ENCODE measurements around the gene C2orf69. TPM values are rescaled to one million over a fixed set of nuclear protein-coding genes. Genes with fewer than 3 reads are reported as not detected.

C2orf69 gene
- total and polyA plus RNA-seq, 2 of the 13 experiments (the other 11 are each of a cell fraction or from before 2014, with no cell fraction given): 4.8 to 19.3 TPM

GRCh38 chr2:199896617-199897016 is 14.5 kb upstream of the C2orf69 start (continued):
- no peak for TF ChIP-seq WIZ (CRISPR knock-in tag; IDR thresholded peaks at IDR 0.05)
- no peak for TF ChIP-seq FOXA1 (IDR thresholded peaks at IDR 0.05)
- no peak for TF ChIP-seq FOXA1 (CRISPR knock-in tag; IDR thresholded peaks at IDR 0.05)
- no peak for TF ChIP-seq HNRNPUL1 (IDR thresholded peaks at IDR 0.05; ENCODE audit: low read depth, low read length)
- no peak for TF ChIP-seq EED (CRISPR knock-in tag; IDR thresholded peaks at IDR 0.05)
- no peak for TF ChIP-seq ISX (CRISPR knock-in tag; conservative IDR thresholded peaks at IDR 0.05)
- no peak for TF ChIP-seq MATR3 (CRISPR knock-in tag; IDR thresholded peaks at IDR 0.05)
- TF ChIP-seq RBAK (CRISPR knock-in tag; IDR thresholded peaks at IDR 0.05): no peak
- TF ChIP-seq, protein P1, sequence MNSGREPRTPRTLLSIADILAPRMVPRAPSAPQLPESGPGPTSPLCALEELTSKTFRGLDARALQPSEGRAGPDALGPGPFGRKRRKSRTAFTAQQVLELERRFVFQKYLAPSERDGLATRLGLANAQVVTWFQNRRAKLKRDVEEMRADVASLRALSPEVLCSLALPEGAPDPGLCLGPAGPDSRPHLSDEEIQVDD (CRISPR knock-in tag; IDR thresholded peaks at IDR 0.05; ENCODE audit: borderline replicate concordance): no peak
- no peak for TF ChIP-seq ZNF350 (CRISPR knock-in tag; IDR thresholded peaks at IDR 0.05; ENCODE audit: borderline replicate concordance, low read depth)
- TF ChIP-seq NAIF1 (CRISPR knock-in tag; IDR thresholded peaks at IDR 0.05; ENCODE audit: borderline replicate concordance): no peak

DNA sequence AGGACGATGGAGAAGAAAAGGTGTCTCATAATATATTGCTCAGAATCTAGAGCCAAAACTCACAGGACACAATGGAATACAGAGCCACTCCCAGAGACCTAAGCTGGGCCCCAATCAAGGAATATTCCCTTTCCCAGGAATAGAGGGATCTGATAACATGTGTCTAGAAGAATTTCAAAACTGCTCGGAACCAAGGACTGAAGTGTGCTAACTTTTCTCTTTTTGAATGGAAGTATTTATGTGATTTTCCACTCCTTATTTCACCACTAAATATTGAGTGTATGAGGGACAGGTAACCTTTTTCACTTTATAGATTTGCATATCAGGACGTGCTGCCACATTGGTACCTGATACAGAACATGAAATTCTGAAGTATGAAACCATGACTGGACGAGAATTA is 9.2 kb upstream of the C2orf69 start:
- BruUV-seq (replicated peaks): no TSS peak
- ATAC-seq (no peak), DNase-seq (ENCODE audit: low spot score) (no peak), FAIRE-seq (no peak)
- Histone ChIP-seq H2AFZ (ENCODE audit: low read length) (no peak overlapping the region), H3K79me2 (ENCODE audit: insufficient read depth, low read length) (no peaks in the 10 kb centered on the region), H3K9ac (ENCODE audit: insufficient read depth, low read depth, low read length) (no peak overlapping the region), H3K4me1 (ENCODE audit: insufficient read depth, low read length) (peaks cover 8% of the 10 kb centered on the region; the same call in 1 of the 2 replicates), H3K4me2 (ENCODE audit: low read depth, low read length) (no peak overlapping the region), H3K27me3 (ENCODE audit: control insufficient read depth in 1 of 2, insufficient read depth in 2 of 2, low read length in 2 of 2) (no peaks in the 10 kb centered on the region), H3K36me3 (replicated peaks in 1 of 2; ENCODE audit: control insufficient read depth in 1 of 2, insufficient read depth in 2 of 2, low read length in 2 of 2) (no peaks in the 10 kb centered on the region), H3K27ac (ENCODE audit: extremely low read length, insufficient read depth, low read length) (no peak overlapping the region), H3K9me3 (ENCODE audit: low read length) (no peaks in the 10 kb centered on the region), H3K4me3 (replicated peaks in 1 of 3; ENCODE audit: insufficient read depth in 1 of 3, low read depth in 2 of 3, low read length in 3 of 3) (no peak overlapping the region), H4K20me1 (ENCODE audit: insufficient read depth, low read length) (no peaks in the 10 kb centered on the region)
- WGBS (ENCODE audit: low lambda C conversion rate): 31% methylated on average over 4 of the region's 4 CpGs
- ChIA-PET POLR2A (no interaction called here), CTCF (ENCODE audit: low intra/inter-chr PET ratio, low total read pairs) (no interaction called here)
- in situ Hi-C loops (cut with HindIII; ENCODE audit: extremely low pct_ligation_motif_present, low pct_unique_long_range_greater_than_20kb): no loop called here
- intact Hi-C loops (cut with micrococcal nuclease; ENCODE audit: unreplicated experiment): no loop called here
- TF ChIP-seq ZNF672 (CRISPR knock-in tag; IDR thresholded peaks at IDR 0.05) (no peak), ZNF12 (CRISPR knock-in tag; IDR thresholded peaks at IDR 0.05) (no peak), SIX1 (CRISPR knock-in tag; IDR thresholded peaks at IDR 0.05; ENCODE audit: borderline replicate concordance) (no peak), ZNF709 (CRISPR knock-in tag; IDR thresholded peaks at IDR 0.05) (no peak)

Data from HepG2 (cell line).